Measurements from ENCODE around the gene CHEK1.

Gene CHEK1

DNA sequence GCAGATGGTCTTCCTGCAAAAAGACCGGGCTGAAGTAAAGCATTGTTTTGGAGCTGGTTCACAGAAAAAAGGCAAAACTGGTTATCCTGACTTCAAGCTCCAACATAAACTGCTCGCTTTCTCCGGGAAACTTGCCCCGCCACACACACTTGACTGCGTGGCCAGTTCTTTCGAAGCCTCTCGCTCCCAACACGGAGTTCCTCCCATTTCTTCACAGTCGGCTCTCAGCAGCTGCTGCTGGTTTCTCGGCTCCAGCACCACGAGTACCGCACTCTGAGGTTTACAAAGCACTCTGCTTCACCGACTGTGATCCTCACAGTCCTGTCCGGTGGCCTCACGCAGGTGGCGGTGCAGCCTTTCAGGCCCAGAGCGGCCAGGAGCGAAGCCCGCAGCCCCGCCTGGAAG lies 264 bp downstream of the CHEK1 start:
- Histone ChIP-seq H3K4me3 (peak overlapping the region; percentile 60 to 82 (median 70)), H3K27ac (peak overlapping the region; percentile 66 to 98 (median 93))

DNA sequence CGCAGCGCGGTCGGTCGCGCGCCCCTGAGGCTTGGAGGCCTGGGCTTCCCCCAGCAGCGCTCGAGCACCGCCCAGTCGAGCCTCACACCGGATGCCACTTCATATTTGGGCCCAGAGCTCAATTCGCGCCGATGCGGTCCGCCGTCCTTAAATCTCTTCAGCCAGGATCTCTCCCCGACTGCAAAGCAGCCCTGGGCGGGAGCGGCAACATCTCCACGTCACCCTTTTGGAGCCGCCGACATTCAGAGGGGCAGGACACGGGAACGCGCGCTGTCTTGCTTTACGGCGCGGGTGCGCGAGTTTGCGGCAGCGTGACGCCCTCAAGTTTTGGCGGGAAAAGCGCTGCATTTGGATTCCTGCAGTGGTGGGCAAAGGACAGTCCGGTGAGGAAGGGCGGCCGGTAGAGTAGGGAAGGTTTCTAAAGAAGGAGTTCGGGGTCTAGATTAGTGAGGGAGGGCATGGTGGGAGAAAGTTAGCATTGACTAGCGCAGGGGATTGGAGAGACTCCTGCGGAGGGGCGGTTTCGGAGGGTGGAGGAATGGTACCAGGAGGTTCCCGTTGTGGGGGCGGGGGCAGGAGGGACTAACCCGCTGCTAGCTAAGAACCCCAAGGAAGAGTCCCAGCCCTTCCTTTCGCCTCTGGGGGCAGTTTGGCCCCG lies 796 bp downstream of the CHEK1 start:
- Histone ChIP-seq H3K4me3 (peak overlapping the region; percentile 60 to 82 (median 70)), H3K27ac (peak overlapping the region; percentile 66 to 98 (median 93))

- H3K4me3 ChIP-seq: peak overlapping the region; percentile 60 to 82 (median 70)
- H3K27ac ChIP-seq: peak overlapping the region in 19 of 21 experiments; percentile 85 to 98 (median 95)
Measured at GRCh38 chr11:125626288-125626950, 1.5 kb downstream of the CHEK1 start.

DNA sequence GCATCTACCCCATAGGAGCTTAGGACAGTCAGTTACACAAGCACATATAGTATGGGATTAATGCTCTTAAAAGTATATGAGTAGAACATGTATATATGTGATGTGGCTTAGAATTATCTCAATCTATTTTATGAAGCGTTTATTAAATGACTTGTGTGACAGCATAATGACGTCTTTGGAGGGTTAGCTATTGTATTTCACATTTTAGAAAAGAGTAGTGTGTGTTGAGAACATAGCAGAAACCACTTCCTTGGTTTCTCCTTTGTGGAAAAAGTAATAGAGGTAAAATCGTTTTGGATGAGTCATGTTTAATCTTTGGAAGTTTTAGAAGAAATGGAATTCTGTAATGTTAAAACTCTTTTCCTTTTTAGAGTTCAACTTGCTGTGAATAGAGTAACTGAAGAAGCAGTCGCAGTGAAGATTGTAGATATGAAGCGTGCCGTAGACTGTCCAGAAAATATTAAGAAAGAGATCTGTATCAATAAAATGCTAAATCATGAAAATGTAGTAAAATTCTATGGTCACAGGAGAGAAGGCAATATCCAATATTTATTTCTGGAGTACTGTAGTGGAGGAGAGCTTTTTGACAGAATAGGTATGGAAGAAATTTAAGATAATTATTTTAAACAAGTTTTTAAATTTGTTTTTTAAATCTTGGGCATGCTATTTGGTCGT lies 2.4 kb downstream of the CHEK1 start:
- peak overlapping the region in 1 of 7 experiments; percentile 65 for H3K4me3 ChIP-seq
- H3K27ac ChIP-seq: peak overlapping the region in 3 of 21 experiments; percentile 14 to 95 (median 90)

GRCh38 chr11:125637840-125638239 lies 12.9 kb downstream of the CHEK1 start:
- no peak overlapping the region for H3K27ac ChIP-seq

DNA sequence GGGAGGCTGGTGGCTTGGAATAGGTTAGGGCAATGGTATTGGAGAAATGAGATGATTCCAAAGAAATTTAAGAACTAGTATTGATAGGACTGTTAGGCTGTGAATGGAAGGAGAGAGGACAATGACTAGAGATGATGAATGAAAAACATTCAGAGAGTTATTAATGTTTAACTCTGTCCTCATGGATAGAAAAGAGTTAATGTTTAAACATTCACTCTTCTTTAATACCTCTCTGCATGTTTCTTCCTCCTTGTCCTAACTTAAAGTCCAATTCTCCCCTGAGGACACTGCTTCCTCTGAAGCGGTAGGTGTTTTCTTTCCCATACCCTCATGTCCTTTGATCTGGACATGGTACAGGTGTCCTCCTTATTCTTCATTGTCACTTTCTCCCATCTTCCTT lies 13.4 kb downstream of the CHEK1 start:
- Histone ChIP-seq H3K27ac (no peak overlapping the region), H3K4me3 (no peak overlapping the region)

More at GRCh38 chr11:125637840-125638239, 12.9 kb downstream of the CHEK1 start:
- no peak overlapping the region for H3K4me3 ChIP-seq

DNA sequence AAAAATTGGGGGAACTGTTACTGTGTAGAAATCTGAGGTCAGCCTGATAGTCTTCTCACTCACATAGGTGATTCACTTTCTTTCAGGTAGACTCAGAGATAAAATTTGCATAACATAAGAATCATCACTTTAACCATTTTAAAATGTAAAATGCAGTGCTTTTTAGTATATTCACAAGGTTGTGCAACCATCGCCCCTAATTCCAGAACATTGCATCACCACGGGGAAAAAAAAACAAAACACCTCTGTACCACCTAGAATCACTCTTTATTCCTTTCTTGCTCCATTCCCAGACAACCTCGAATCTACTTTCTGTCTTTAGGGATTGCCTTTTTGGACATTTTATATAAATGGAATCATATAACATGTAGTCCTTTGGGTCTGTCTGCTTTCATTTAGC lies 20.9 kb downstream of the CHEK1 start:
- Histone ChIP-seq H3K27ac (no peak overlapping the region), H3K4me3 (no peak overlapping the region)

DNA sequence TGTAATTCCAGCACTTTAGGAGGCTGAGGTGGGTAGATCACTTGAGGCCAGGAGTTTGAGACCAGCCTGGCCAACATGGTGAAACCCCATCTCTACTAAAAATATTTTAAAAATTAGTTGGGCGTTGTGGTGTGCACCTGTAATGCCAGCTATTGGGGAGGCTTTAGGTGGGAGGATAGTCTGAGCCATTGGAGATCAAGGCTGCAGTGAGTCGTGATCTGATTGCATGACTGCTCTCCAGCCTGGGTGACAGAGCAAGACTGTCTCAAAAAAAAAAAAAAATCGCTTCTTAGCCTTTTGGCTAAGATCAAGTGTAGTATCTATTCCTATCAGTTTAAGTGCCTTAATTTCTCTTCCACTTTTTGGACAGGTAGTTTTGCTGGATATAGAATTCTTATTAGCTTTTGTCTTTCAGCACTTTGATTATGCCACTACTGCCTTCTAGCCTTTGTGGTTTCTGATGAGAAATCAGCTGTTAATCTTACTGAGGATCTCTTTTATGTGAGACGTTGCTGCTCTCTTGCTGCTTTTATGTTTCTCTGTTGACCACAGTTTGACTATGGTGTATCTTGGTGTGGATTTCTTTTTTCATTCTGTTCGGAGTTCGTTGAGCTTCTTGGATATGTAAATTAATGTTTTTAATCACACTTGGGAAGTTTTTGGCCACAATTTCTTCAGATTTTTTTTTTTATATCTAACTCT lies 24.7 kb downstream of the CHEK1 start:
- no peak overlapping the region for H3K4me3 ChIP-seq
- no peak overlapping the region for H3K27ac ChIP-seq

GRCh38 chr11:125662689-125663088 lies 37.7 kb downstream of the CHEK1 start:
- H3K27ac ChIP-seq: no peak overlapping the region
- no peak overlapping the region for H3K4me3 ChIP-seq

GRCh38 chr11:125663910-125664309 lies 38.9 kb downstream of the CHEK1 start:
- no peak overlapping the region for H3K4me3 ChIP-seq
- no peak overlapping the region for H3K27ac ChIP-seq

DNA sequence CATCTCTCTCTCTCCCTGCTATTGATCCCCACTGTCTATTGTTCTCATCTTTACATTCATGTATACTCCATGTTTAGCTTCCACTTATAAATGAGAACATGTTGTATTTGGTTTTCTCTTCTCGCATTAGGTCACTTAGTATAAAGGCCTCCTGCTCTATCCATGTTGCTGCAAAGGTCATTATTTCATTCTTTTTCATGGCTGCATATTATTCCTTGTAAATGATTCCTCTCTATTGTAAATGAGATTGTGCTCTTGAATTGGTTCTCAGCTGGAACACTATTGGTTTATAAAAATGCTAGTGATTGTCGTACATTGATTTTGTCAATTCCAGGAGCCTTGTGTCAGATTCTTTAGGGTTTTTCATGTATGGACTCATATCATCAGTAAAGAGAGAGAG lies 42.2 kb downstream of the CHEK1 start:
- Histone ChIP-seq H3K4me3 (no peak overlapping the region), H3K27ac (no peak overlapping the region)

DNA sequence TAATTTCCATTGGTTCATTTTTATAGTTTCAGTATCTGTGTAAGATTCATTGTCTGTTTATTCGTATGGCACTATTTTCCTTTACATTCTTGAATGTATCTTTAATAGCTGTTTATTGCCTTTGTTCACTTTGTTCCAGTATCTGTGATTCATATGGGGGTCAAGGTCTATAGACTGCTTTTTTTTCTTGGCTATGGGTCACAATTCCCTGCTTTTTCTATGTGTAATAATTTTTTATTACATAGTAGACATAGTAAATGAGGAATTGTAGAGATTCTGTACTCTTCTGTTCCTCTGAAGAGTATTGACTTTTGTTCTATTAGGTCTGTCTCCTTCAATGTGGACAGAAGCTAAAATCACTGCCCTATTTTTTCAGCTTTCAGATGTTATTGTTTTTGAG lies 45.2 kb downstream of the CHEK1 start:
- Histone ChIP-seq H3K4me3 (no peak overlapping the region), H3K27ac (no peak overlapping the region)

DNA sequence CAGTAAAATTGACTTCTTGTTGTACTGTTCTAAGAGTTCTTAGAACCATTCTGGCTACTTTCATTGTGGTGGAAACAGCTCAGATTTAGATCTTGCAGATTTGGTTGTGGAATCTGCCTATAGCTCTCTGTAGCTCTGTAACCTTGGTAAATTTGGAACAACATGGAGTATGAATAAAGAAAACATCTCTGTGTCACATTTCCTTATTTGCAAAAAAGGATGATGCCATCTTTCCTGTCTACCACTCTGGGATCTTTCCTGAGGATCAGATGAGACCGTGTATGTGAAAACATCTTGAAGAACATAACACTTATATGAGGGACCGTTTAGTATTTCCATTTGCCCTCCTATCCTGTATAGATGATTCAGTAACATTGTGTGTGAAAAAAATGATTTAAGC lies 46.6 kb downstream of the CHEK1 start:
- no peak overlapping the region for H3K4me3 ChIP-seq
- no peak overlapping the region for H3K27ac ChIP-seq

DNA sequence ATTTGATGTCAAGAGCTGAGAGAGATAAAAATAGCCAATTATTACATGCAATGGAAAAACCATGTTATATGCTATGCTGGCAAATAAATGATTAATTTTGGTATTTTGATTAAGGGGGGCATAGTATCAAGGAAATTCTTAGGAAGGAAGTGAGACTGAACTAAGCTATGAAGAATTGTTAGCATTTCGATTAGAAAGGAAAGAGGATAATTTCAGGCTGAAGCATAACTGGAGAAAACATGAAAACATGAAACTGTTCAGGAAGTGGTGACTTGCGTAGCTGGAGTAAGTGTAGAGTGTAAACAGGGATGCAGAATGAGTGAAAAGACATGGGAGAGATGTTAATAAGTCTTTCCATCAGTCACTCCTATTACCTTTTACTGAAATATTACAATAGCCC lies 49.2 kb downstream of the CHEK1 start:
- Histone ChIP-seq H3K27ac (no peak overlapping the region), H3K4me3 (no peak overlapping the region)

DNA sequence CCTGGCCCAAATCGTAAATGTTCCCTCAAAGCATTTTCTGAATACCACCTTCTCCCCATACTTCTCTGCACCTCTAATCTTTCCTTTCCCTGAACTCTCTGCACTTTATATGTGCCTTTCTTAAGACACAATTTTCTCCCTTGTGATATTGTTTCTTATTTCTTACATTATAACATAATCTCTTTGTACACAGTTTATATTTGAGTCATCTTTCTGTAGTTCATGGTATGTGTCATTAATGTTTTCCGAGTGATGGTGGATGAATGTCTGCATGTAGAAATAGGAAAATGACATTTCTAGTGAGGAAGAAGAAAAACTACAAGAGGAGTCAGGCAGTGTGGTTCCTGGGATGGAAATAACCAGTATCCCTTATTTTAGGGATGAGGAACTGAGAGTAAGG lies 50.2 kb downstream of the CHEK1 start:
- H3K4me3 ChIP-seq: no peak overlapping the region
- H3K27ac ChIP-seq: no peak overlapping the region

DNA sequence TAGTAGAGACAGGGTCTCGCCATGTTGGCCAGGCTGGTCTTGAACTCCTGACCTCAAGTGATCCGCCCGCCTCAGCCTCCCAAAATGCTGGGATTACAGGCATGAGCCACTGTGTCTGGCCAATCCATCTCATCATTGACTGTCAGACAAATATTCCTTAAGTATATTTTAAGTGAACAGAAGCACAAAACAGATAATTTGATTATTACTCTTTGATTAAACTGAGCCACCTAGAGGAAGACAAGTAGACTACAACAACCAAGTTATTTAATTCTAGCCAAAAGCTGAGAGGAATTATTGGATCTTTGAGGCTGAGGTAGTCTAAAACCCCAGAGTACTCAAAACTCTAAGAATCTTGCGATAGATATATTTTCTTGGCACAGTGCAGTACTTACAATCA lies 54.4 kb downstream of the CHEK1 start:
- no peak overlapping the region for H3K4me3 ChIP-seq
- no peak overlapping the region for H3K27ac ChIP-seq

DNA sequence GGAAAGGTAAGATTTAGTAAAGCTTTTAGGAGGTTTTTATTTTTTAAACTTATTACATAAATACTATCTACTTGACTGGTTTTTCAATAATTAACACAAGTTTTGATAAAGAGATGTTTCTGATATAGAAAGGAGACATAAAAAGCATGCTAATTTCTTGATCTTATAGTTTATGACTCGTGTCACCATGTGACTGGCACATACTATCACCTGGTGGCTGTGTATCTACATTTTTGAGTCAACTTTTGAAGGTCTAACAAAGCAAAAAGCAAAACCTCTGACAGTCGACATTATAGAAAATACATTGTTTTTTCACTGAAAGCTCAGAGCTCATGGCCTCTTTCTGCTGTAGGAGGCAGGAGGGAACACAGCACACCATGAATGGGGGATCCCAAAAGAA lies 54.9 kb downstream of the CHEK1 start:
- Histone ChIP-seq H3K27ac (no peak overlapping the region), H3K4me3 (no peak overlapping the region)

GRCh38 chr11:125680747-125681146 lies 55.8 kb downstream of the CHEK1 start, which contains the start of gene ACRV1:
Gene ACRV1 (minus strand): TSS chr11:125680847. CDS start chr11:125680780, 67 bp downstream.
- H3K4me3 ChIP-seq: no peak within 1 kb of the TSS
- H3K27ac ChIP-seq: no peak within 1 kb of the TSS

GRCh38 chr11:125685228-125685627 lies 60.3 kb downstream of the CHEK1 start:
- Histone ChIP-seq H3K4me3 (no peak overlapping the region), H3K27ac (no peak overlapping the region)

DNA sequence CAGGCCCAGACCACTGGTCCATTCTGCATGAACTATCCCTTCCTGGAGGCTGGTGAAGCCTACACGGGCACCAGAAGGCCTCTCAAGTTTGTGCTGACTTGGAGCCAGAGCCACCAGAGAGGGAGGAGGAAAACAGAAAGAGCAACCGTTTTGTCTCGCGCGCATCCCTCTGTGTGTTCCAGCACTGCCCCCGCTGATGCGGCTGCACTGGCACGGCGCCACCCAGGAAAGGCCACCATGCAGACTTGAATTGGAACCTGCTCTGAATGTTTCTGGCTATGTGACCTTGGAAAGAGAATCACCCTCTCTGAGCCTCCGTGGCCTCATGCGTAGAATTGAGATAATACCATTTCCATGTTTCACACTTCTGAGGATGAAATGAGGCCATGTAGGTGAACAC lies 63.1 kb downstream of the CHEK1 start:
- no peak overlapping the region for H3K4me3 ChIP-seq
- no peak overlapping the region for H3K27ac ChIP-seq

Measured in skin epidermis (tissue), 12 donors.